B cell (primary cell): Measurements from ENCODE around the gene CEP85. TPM values are rescaled to one million over a fixed set of nuclear protein-coding genes. Genes with fewer than 3 reads are reported as not detected.
A peak's percentile ranks its signal among the peaks of the same experiment; 100 is the strongest.

Experiments used
- ATAC-seq: fragments of 200-7000 bp; cut with Tn5 transposase; one replicate; pipeline ENCODE4 v1.10.0; 2021; ENCODE audit warnings: low read depth, mild to moderate bottlenecking, moderate number of reproducible peaks, moderate library complexity
- CTCF ChIA-PET: fragments of 350-600 bp; sonication (Branson Sonifier 250); formaldehyde crosslinking; loops from one replicate; lab custom pipeline; 2021; ENCODE audit warnings: antibody characterized with exemption, inconsistent platforms; lab: Charles Lee
- POLR2A ChIA-PET: fragments of 350-600 bp; sonication (Branson Sonifier 250); formaldehyde crosslinking; loops from one replicate; lab custom pipeline; 2021; ENCODE audit warnings: antibody characterized with exemption; lab: Charles Lee
- DNase-seq: peaks from one replicate; pipeline ENCODE4 v3.0.0; 2013
- H2AFZ ChIP-seq: 2 replicates; pipeline ENCODE4 v1.6.1; 2012; ENCODE audit warnings: mild to moderate bottlenecking, low read depth, low read length; ENCODE audit not compliant: insufficient read depth, poor library complexity, severe bottlenecking
- H3K27ac ChIP-seq, 2 donors: 1 replicate in 1 of 2; 2 replicates in 1 of 2; pipeline ENCODE4 v1.5.1; 2012 to 2013; ENCODE audit warnings: low read length in 2 of 2, mild to moderate bottlenecking in 2 of 2, moderate library complexity in 1 of 2
- H3K27me3 ChIP-seq, 4 experiments: fragments of 200-600 bp in 1 of 4; sonication (generic) in 1 of 4; replicated peaks in 1 of 4; 1 replicate in 2 of 4; 2 replicates in 2 of 4; pipeline versions ENCODE4 v1.6.1 to v1.7.0; 2013 to 2016; ENCODE audit warnings: low read length in 3 of 4, mild to moderate bottlenecking in 2 of 4, mixed read lengths in 1 of 4, moderate library complexity in 1 of 4; ENCODE audit not compliant: insufficient read depth in 4 of 4, control insufficient read depth in 3 of 4; ENCODE audit errors: control extremely low read depth in 1 of 4
- H3K36me3 ChIP-seq, 2 experiments: replicated peaks in 1 of 2; 1 replicate in 1 of 2; 2 replicates in 1 of 2; pipeline versions ENCODE4 v1.6.1 to v1.7.1; 2013; ENCODE audit warnings: low read length in 1 of 2; ENCODE audit not compliant: insufficient read depth in 2 of 2, control insufficient read depth in 1 of 2; ENCODE audit errors: control extremely low read depth in 1 of 2, extremely low read depth in 1 of 2
- H3K4me1 ChIP-seq, 2 donors: fragments of 200-600 bp in 1 of 2; sonication (generic) in 1 of 2; 1 replicate in 1 of 2; 2 replicates in 1 of 2; pipeline versions ENCODE4 v1.5.1 to v1.6.1; 2013 to 2017; ENCODE audit warnings: low read length in 2 of 2; ENCODE audit not compliant: control insufficient read depth in 2 of 2, insufficient read depth in 2 of 2
- H3K4me2 ChIP-seq: replicated peaks from 2 replicates; pipeline ENCODE3; 2012; ENCODE audit warnings: mild to moderate bottlenecking, low read depth, low read length; ENCODE audit not compliant: poor library complexity, severe bottlenecking
- H3K4me3 ChIP-seq, 5 experiments: fragments of 200-600 bp in 1 of 5; sonication (generic) in 1 of 5; 1 replicate in 3 of 5; 2 replicates in 2 of 5; pipeline versions ENCODE4 v1.5.1 to v1.7.0; 2011 to 2016; ENCODE audit warnings: low read length in 4 of 5, mild to moderate bottlenecking in 4 of 5, low read depth in 2 of 5, control low read depth in 1 of 5, moderate library complexity in 1 of 5; ENCODE audit not compliant: insufficient read depth in 1 of 5; ENCODE audit errors: control extremely low read depth in 1 of 5, extremely low read depth in 1 of 5
- H3K79me2 ChIP-seq: fragments of 200-600 bp; sonication (generic); one replicate; pipeline ENCODE4 v1.6.0; 2016; ENCODE audit warnings: low read length; ENCODE audit not compliant: control insufficient read depth, insufficient read depth
- H3K9ac ChIP-seq: fragments of 200-600 bp; sonication (generic); 2 replicates; pipeline ENCODE4 v1.6.1; 2017; ENCODE audit warnings: mild to moderate bottlenecking, low read length, moderate library complexity
- H3K9me3 ChIP-seq, 3 donors: one replicate each; pipeline versions ENCODE4 v1.6.1 to v1.7.1; 2013; ENCODE audit warnings: low read length in 2 of 3; ENCODE audit not compliant: control insufficient read depth in 2 of 3, insufficient read depth in 1 of 3; ENCODE audit errors: control extremely low read depth in 1 of 3
- H4K20me1 ChIP-seq: 2 replicates; pipeline ENCODE4 v1.6.0; 2012; ENCODE audit warnings: mild to moderate bottlenecking, low read length; ENCODE audit not compliant: insufficient read depth, control insufficient read depth, poor library complexity, severe bottlenecking
- H3K27ac Mint-ChIP-seq: one replicate; pipeline ENCODE4 v1.8.0; 2021; ENCODE audit warnings: mixed read lengths
- H3K27me3 Mint-ChIP-seq: one replicate; pipeline ENCODE4 v1.8.0; 2021; ENCODE audit warnings: mixed read lengths
- H3K4me1 Mint-ChIP-seq: one replicate; pipeline ENCODE4 v1.8.0; 2021; ENCODE audit warnings: mixed read lengths
- H3K4me3 Mint-ChIP-seq: one replicate; pipeline ENCODE4 v1.8.0; 2021; ENCODE audit warnings: mixed read lengths
- H3K9me3 Mint-ChIP-seq: one replicate; pipeline ENCODE4 v1.8.0; 2022; ENCODE audit warnings: mixed read lengths; ENCODE audit not compliant: insufficient read depth
- EZH2 ChIP-seq: IDR thresholded peaks from 2 replicates; pipeline ENCODE4 v1.6.1; 2012; ENCODE audit warnings: borderline replicate concordance, low read depth, mild to moderate bottlenecking, moderate library complexity, low read length; ENCODE audit not compliant: insufficient read depth, poor library complexity, severe bottlenecking
- WGBS: methylation state at CpG from one replicate; pipeline ENCODE4 v1.1.5; 2013; ENCODE audit warnings: missing lambda C conversion rate; ENCODE audit not compliant: insufficient coverage; 5-methylcytosine and 5-hydroxymethylcytosine counted together
- intact Hi-C: fragments of 100-400 bp; cut with micrococcal nuclease; formaldehyde crosslinking; loops from one replicate; pipeline ENCODE4 v1.10.0; 2022
- polyA plus RNA-seq: library from polyadenylated mRNA; depleted of rRNA; stranded (reverse); fragments of >200 nt; gene quantifications from 2 replicates; pipeline ENCODE4 v1.2.3, GENCODE V29; 2012
- total RNA-seq, 2 donors: library from RNA; stranded (reverse); fragments of 120-200 nt in 1 of 2; gene quantifications; 1 replicate in 1 of 2; 2 replicates in 1 of 2; pipeline versions ENCODE4 v1.2.3 to v1.2.4, GENCODE V29; 2013 to 2022
- TF ChIP-seq, protein P1 (sequence below): fragments of 200-600 bp; IDR thresholded peaks from one replicate; pipeline ENCODE4 v1.8.0; 2022; ENCODE audit warnings: antibody characterized with exemption, mild to moderate bottlenecking

Gene CEP85
- total and polyA plus RNA-seq, 2 donors (not counting 1 experiment from before 2014, with no cell fraction given) = 16.2 to 16.3 TPM

DNA sequence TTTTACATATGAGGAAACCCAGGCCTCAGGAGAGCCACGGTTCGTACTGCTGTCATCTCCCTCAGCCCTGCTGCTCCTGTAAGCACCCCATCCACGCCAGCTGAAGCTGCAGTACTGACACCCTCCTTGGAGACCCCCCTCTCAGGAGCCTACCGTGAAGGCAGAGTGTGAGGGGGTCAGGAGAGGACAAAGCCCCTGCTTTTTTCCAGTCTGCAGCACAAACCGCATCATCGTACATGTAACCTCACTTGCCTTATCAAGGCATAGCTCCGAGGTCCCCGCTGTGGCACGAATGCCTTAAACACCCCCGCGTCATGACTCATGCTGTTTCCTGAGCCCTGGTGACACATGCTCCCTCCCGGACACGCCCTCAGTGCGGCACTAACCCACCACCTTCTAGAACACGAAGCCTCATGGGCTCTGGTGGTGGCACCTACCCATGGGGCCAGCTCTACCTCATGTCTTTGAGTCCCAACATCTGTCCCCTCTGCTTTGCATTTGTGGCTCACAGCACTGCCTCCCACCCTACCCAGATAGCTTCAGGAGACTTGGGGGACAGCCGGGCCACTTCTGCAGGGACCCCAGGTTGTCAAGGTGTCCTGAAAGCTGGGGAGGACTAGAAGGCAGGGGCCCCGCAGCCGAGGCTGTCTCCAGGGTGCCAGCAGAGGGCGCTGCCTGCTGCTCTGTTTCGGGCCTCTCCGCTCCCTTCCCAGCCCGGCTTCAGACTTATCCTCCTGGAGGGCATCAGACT is 50.8 kb downstream of the CEP85 start:
- Mint-ChIP-seq H3K27me3 (no peaks in the 10 kb centered on the region), H3K9me3 (no peaks in the 10 kb centered on the region), H3K4me3 (peak overlapping the region; percentile 87), H3K27ac (peak overlapping the region; percentile 97), H3K4me1 (peaks cover 88% of the 10 kb centered on the region)
- peak overlapping the region in 2 of 5 experiments; percentile 5 to 19 for H3K4me3 ChIP-seq
- peaks cover 22% of the 10 kb centered on the region for H4K20me1 ChIP-seq
- intact Hi-C loops = loop anchor here (1.0 to 10.0 kb wide), 6 partner anchors 8 to 1890 kb away; partner anchors contain the start of genes CEP85, HMGN2, PDIK1L and PTAFR
- DNase-seq (peak; percentile 87), ATAC-seq (peak; percentile 47)
- H2AFZ ChIP-seq = peak overlapping the region; percentile 41
- peak overlapping the region; percentile 93 to 96 for H3K27ac ChIP-seq
- peaks cover 79 to 89% of the 10 kb centered on the region in 2 donors for H3K4me1 ChIP-seq
- peak overlapping the region; percentile 15 for H3K9ac ChIP-seq
- no peaks in the 10 kb centered on the region for H3K27me3 ChIP-seq
- peaks cover 2 to 19% of the 10 kb centered on the region in 2 experiments for H3K36me3 ChIP-seq
- ChIA-PET CTCF (interaction anchor here (0.6 to 26.4 kb wide), 17 partner anchors 7 to 334 kb away, joined by 3 to 1400 read pairs (median 5); partner anchors contain the start of genes CD52, CEP85, DHDDS and SH3BGRL3), POLR2A (interaction anchor here (0.5 to 21.9 kb wide), 13 partner anchors 9 to 425 kb away, joined by 3 to 1239 read pairs (median 5); partner anchors contain the start of genes CD52, CEP85, DHDDS and UBXN11)
- H3K4me2 ChIP-seq = peak overlapping the region; percentile 65
- no peak for TF ChIP-seq EZH2
- TF ChIP-seq, protein P1, sequence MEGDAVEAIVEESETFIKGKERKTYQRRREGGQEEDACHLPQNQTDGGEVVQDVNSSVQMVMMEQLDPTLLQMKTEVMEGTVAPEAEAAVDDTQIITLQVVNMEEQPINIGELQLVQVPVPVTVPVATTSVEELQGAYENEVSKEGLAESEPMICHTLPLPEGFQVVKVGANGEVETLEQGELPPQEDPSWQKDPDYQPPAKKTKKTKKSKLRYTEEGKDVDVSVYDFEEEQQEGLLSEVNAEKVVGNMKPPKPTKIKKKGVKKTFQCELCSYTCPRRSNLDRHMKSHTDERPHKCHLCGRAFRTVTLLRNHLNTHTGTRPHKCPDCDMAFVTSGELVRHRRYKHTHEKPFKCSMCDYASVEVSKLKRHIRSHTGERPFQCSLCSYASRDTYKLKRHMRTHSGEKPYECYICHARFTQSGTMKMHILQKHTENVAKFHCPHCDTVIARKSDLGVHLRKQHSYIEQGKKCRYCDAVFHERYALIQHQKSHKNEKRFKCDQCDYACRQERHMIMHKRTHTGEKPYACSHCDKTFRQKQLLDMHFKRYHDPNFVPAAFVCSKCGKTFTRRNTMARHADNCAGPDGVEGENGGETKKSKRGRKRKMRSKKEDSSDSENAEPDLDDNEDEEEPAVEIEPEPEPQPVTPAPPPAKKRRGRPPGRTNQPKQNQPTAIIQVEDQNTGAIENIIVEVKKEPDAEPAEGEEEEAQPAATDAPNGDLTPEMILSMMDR = peak; percentile 77
- peaks cover 36% of the 10 kb centered on the region for H3K79me2 ChIP-seq
- H3K9me3 ChIP-seq = no peaks in the 10 kb centered on the region
- WGBS = 12% methylated on average over 19 of the region's 22 CpGs
